Activated T-helper 17 cell treated with anti-CD3 and anti-CD28 coated beads, Interleukin-2, amount 50 U/mL, for 72 hours (primary cell): Measurements from ENCODE around the gene MAPKAPK2. TPM values are rescaled to one million over a fixed set of nuclear protein-coding genes. Genes with fewer than 3 reads are reported as not detected.

Experiments
- ATAC-seq: fragments of 150-1000 bp; cut with Tn5 transposase; replicated peaks from 2 replicates; pipeline ENCODE4 v1.10.0; 2021; ENCODE audit warnings: mild to moderate bottlenecking, moderate library complexity
- H3K27ac Mint-ChIP-seq: one replicate; pipeline ENCODE4 v1.8.0; 2022; ENCODE audit warnings: mixed read lengths
- H3K27me3 Mint-ChIP-seq: one replicate; pipeline ENCODE4 v1.8.0; 2022; ENCODE audit warnings: mixed read lengths
- H3K36me3 Mint-ChIP-seq: one replicate; pipeline ENCODE4 v1.8.0; 2022; ENCODE audit warnings: low read depth, mild to moderate bottlenecking, mixed read lengths
- H3K4me1 Mint-ChIP-seq: one replicate; pipeline ENCODE4 v1.8.0; 2022; ENCODE audit warnings: mixed read lengths
- H3K4me3 Mint-ChIP-seq: one replicate; pipeline ENCODE4 v1.8.0; 2022; ENCODE audit warnings: mild to moderate bottlenecking, mixed read lengths
- H3K9me3 Mint-ChIP-seq: one replicate; pipeline ENCODE4 v1.8.0; 2022; ENCODE audit warnings: mixed read lengths
- total RNA-seq, 2 donors: library from RNA; stranded (reverse); gene quantifications; one replicate each; pipeline ENCODE4 v1.2.3, GENCODE V29; 2022

Gene MAPKAPK2
- total RNA-seq, 2 donors from 2014 or later: 64.6 to 85.3 TPM

GRCh38 chr1:206698011-206698410 is 13.3 kb downstream of the MAPKAPK2 start:
- H3K27ac Mint-ChIP-seq: peak overlapping the region; percentile 55
- ATAC-seq: no peak
- H3K4me1 Mint-ChIP-seq: peaks cover 62% of the 10 kb centered on the region
- no peaks in the 10 kb centered on the region for H3K9me3 Mint-ChIP-seq
- peaks cover 64% of the 10 kb centered on the region for H3K36me3 Mint-ChIP-seq
- H3K27me3 Mint-ChIP-seq: no peaks in the 10 kb centered on the region
- no peak overlapping the region for H3K4me3 Mint-ChIP-seq

GRCh38 chr1:206699000-206699586 is 14.4 kb downstream of the MAPKAPK2 start:
- H3K36me3 Mint-ChIP-seq: peaks cover 54% of the 10 kb centered on the region
- peaks cover 64% of the 10 kb centered on the region for H3K4me1 Mint-ChIP-seq
- ATAC-seq: no peak
- peak overlapping the region; percentile 34 for H3K4me3 Mint-ChIP-seq
- no peaks in the 10 kb centered on the region for H3K9me3 Mint-ChIP-seq
- H3K27ac Mint-ChIP-seq: peak overlapping the region; percentile 89
- no peaks in the 10 kb centered on the region for H3K27me3 Mint-ChIP-seq

- ATAC-seq: no peak
- Mint-ChIP-seq H3K4me3 (peak overlapping the region; percentile 34), H3K4me1 (peaks cover 70% of the 10 kb centered on the region), H3K36me3 (peaks cover 48% of the 10 kb centered on the region), H3K9me3 (no peaks in the 10 kb centered on the region), H3K27me3 (no peaks in the 10 kb centered on the region), H3K27ac (peak overlapping the region; percentile 89)
These were observed 14.9 kb downstream of the MAPKAPK2 start for GRCh38 chr1:206699626-206700025.

GRCh38 chr1:206700445-206701036 is 15.8 kb downstream of the MAPKAPK2 start:
- ATAC-seq: no peak
- H3K27me3 Mint-ChIP-seq: no peaks in the 10 kb centered on the region
- H3K4me1 Mint-ChIP-seq: peaks cover 74% of the 10 kb centered on the region
- H3K9me3 Mint-ChIP-seq: no peaks in the 10 kb centered on the region
- H3K4me3 Mint-ChIP-seq: no peak overlapping the region
- peaks cover 43% of the 10 kb centered on the region for H3K36me3 Mint-ChIP-seq
- peak overlapping the region; percentile 89 for H3K27ac Mint-ChIP-seq

- Mint-ChIP-seq H3K4me3 (no peak overlapping the region), H3K9me3 (no peaks in the 10 kb centered on the region), H3K4me1 (peaks cover 59% of the 10 kb centered on the region), H3K27me3 (no peaks in the 10 kb centered on the region), H3K36me3 (peaks cover 27% of the 10 kb centered on the region), H3K27ac (peak overlapping the region; percentile 89)
- no peak for ATAC-seq
These were observed 17.6 kb downstream of the MAPKAPK2 start for GRCh38 chr1:206702260-206702659.

- Mint-ChIP-seq H3K27ac (peak overlapping the region; percentile 89), H3K9me3 (no peaks in the 10 kb centered on the region), H3K27me3 (no peaks in the 10 kb centered on the region), H3K36me3 (peaks cover 22% of the 10 kb centered on the region), H3K4me3 (peak overlapping the region; percentile 81), H3K4me1 (peaks cover 60% of the 10 kb centered on the region)
- ATAC-seq: no peak
These were observed 18.1 kb downstream of the MAPKAPK2 start for GRCh38 chr1:206702803-206703202.

- Mint-ChIP-seq H3K4me1 (peaks cover 66% of the 10 kb centered on the region), H3K27me3 (no peaks in the 10 kb centered on the region), H3K27ac (peak overlapping the region; percentile 89), H3K36me3 (peaks cover 15% of the 10 kb centered on the region), H3K4me3 (peak overlapping the region; percentile 81), H3K9me3 (no peaks in the 10 kb centered on the region)
- peak; percentile 85 for ATAC-seq
These were observed 19.0 kb downstream of the MAPKAPK2 start for GRCh38 chr1:206703661-206704060.

- Mint-ChIP-seq H3K4me1 (peaks cover 67% of the 10 kb centered on the region), H3K4me3 (peak overlapping the region; percentile 81), H3K27ac (peak overlapping the region; percentile 89), H3K36me3 (peaks cover 10% of the 10 kb centered on the region), H3K9me3 (no peaks in the 10 kb centered on the region), H3K27me3 (no peaks in the 10 kb centered on the region)
- ATAC-seq: peak; percentile 49
These were observed 19.5 kb downstream of the MAPKAPK2 start for GRCh38 chr1:206704226-206704625.

GRCh38 chr1:206705191-206705590 is 20.5 kb downstream of the MAPKAPK2 start:
- Mint-ChIP-seq H3K9me3 (no peaks in the 10 kb centered on the region), H3K36me3 (peaks cover 9% of the 10 kb centered on the region), H3K4me3 (peak overlapping the region; percentile 81), H3K4me1 (peaks cover 66% of the 10 kb centered on the region), H3K27ac (peak overlapping the region; percentile 89), H3K27me3 (no peaks in the 10 kb centered on the region)
- no peak for ATAC-seq

GRCh38 chr1:206705726-206706297 is 21.1 kb downstream of the MAPKAPK2 start:
- H3K9me3 Mint-ChIP-seq: no peaks in the 10 kb centered on the region
- peaks cover 15% of the 10 kb centered on the region for H3K36me3 Mint-ChIP-seq
- peaks cover 70% of the 10 kb centered on the region for H3K4me1 Mint-ChIP-seq
- H3K27me3 Mint-ChIP-seq: no peaks in the 10 kb centered on the region
- ATAC-seq: no peak
- H3K4me3 Mint-ChIP-seq: peak overlapping the region; percentile 81
- H3K27ac Mint-ChIP-seq: peak overlapping the region; percentile 89

- Mint-ChIP-seq H3K4me1 (peaks cover 67% of the 10 kb centered on the region), H3K36me3 (peaks cover 16% of the 10 kb centered on the region), H3K4me3 (peak overlapping the region; percentile 81), H3K27me3 (no peaks in the 10 kb centered on the region), H3K9me3 (no peaks in the 10 kb centered on the region), H3K27ac (peak overlapping the region; percentile 61)
- ATAC-seq: peak; percentile 83
These were observed 21.6 kb downstream of the MAPKAPK2 start for GRCh38 chr1:206706298-206706791.

- H3K4me3 Mint-ChIP-seq: peak overlapping the region; percentile 81
- H3K27me3 Mint-ChIP-seq: no peaks in the 10 kb centered on the region
- H3K27ac Mint-ChIP-seq: peak overlapping the region; percentile 61
- no peak for ATAC-seq
- no peaks in the 10 kb centered on the region for H3K9me3 Mint-ChIP-seq
- peaks cover 69% of the 10 kb centered on the region for H3K4me1 Mint-ChIP-seq
- H3K36me3 Mint-ChIP-seq: peaks cover 20% of the 10 kb centered on the region
These were observed 22.2 kb downstream of the MAPKAPK2 start for GRCh38 chr1:206706806-206707366.

- Mint-ChIP-seq H3K27ac (peak overlapping the region; percentile 61), H3K4me3 (peak overlapping the region; percentile 81)
- no peak for ATAC-seq
These were observed 23.4 kb downstream of the MAPKAPK2 start for GRCh38 chr1:206708058-206708457.

GRCh38 chr1:206708882-206709281 is 24.2 kb downstream of the MAPKAPK2 start:
- Mint-ChIP-seq H3K4me3 (no peak overlapping the region), H3K27me3 (no peaks in the 10 kb centered on the region), H3K9me3 (no peaks in the 10 kb centered on the region), H3K36me3 (peaks cover 23% of the 10 kb centered on the region), H3K27ac (no peak overlapping the region), H3K4me1 (peaks cover 63% of the 10 kb centered on the region)
- no peak for ATAC-seq

More at GRCh38 chr1:206708058-206708457, 23.4 kb downstream of the MAPKAPK2 start:
- Mint-ChIP-seq H3K4me1 (peaks cover 64% of the 10 kb centered on the region), H3K9me3 (no peaks in the 10 kb centered on the region), H3K27me3 (no peaks in the 10 kb centered on the region), H3K36me3 (peaks cover 23% of the 10 kb centered on the region)
